Sigmoid colon (tissue), 4 donors: Measurements from ENCODE around the gene ACACA.

Experiments
- EP300 ChIP-seq, 4 donors: sonication (generic); formaldehyde crosslinking; IDR thresholded peaks; one replicate each; pipeline ENCODE4 v1.6.1; 2017; ENCODE audit warnings: antibody characterized with exemption in 4 of 4
- POLR2A ChIP-seq, 2 donors: fragments of 450-650 bp; IDR thresholded peaks; one replicate each; pipeline ENCODE4 v1.6.1; 2016; ENCODE audit warnings: antibody characterized with exemption in 2 of 2, mild to moderate bottlenecking in 2 of 2, moderate library complexity in 2 of 2
- POLR2AphosphoS5 ChIP-seq, 4 donors: sonication (generic); formaldehyde crosslinking; IDR thresholded peaks; one replicate each; pipeline ENCODE4 v1.6.1; 2017; ENCODE audit warnings: antibody characterized with exemption in 4 of 4
- TF ChIP-seq, protein P1 (sequence below), 4 experiments: fragments of 450-650 bp in 3 of 4; fragments of 200-600 bp in 1 of 4; IDR thresholded peaks; one replicate each; pipeline ENCODE4 v1.5.1; 2016 to 2019; ENCODE audit warnings: antibody characterized with exemption in 4 of 4, mild to moderate bottlenecking in 3 of 4, moderate library complexity in 2 of 4

DNA sequence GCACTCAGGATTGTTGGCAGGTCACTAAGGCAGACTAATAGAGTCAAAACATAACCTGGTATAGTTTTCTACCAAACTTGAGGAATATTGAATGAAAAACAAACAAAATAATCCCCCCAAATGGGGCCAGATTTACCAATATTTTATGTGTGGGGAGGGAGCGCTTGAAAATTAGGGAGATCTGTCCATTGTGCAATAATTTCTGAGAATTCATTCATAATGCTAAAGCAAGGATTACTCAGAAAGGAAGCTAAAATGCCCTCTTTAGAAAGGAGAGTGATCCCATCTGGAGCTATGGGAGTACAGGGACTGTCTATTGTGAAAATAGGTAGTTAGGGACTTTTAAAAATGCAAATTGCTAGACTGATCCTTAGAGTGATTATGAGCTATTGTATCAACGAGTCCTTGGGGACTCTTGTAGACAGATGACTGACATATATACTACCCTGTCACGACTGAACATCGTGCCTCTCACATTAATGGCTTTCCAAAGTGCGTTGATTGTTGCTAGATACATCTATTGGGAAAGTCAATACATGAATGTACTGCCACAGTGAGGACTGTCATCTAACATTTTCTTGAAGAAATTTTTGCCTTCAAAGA, 264.2 kb downstream of the ACACA start:
- TF ChIP-seq, protein P1, sequence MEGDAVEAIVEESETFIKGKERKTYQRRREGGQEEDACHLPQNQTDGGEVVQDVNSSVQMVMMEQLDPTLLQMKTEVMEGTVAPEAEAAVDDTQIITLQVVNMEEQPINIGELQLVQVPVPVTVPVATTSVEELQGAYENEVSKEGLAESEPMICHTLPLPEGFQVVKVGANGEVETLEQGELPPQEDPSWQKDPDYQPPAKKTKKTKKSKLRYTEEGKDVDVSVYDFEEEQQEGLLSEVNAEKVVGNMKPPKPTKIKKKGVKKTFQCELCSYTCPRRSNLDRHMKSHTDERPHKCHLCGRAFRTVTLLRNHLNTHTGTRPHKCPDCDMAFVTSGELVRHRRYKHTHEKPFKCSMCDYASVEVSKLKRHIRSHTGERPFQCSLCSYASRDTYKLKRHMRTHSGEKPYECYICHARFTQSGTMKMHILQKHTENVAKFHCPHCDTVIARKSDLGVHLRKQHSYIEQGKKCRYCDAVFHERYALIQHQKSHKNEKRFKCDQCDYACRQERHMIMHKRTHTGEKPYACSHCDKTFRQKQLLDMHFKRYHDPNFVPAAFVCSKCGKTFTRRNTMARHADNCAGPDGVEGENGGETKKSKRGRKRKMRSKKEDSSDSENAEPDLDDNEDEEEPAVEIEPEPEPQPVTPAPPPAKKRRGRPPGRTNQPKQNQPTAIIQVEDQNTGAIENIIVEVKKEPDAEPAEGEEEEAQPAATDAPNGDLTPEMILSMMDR (IDR thresholded peaks at IDR 0.05), result no peak
- TF ChIP-seq POLR2A (IDR thresholded peaks at IDR 0.05) (no peak), POLR2AphosphoS5 (IDR thresholded peaks at IDR 0.05) (no peak), EP300 (IDR thresholded peaks at IDR 0.05) (no peak)
